KG1 (cell line): ENCODE measurements around the gene RPL3.

Source experiments
- DNase-seq: peaks from one replicate; lab custom pipeline; 2025; lab: John Stamatoyannopoulos, UW

Gene RPL3

GRCh38 chr22:39298241-39298987, 21.0 kb downstream of the RPL3 start:
- no peak for DNase-seq

GRCh38 chr22:39297490-39298240, 21.8 kb downstream of the RPL3 start:
- no peak for DNase-seq

GRCh38 chr22:39296981-39297489, 22.4 kb downstream of the RPL3 start:
- no peak for DNase-seq

GRCh38 chr22:39296535-39296934, 22.9 kb downstream of the RPL3 start:
- no peak for DNase-seq

- DNase-seq, result no peak
These were observed 24.6 kb downstream of the RPL3 start for GRCh38 chr22:39294571-39295468.

- DNase-seq, result no peak
These were observed 25.6 kb downstream of the RPL3 start for GRCh38 chr22:39293766-39294368.

GRCh38 chr22:39292561-39293074, 26.8 kb downstream of the RPL3 start:
- DNase-seq, result no peak

GRCh38 chr22:39292031-39292462, 27.4 kb downstream of the RPL3 start:
- no peak for DNase-seq

- DNase-seq, result no peak
These were observed 27.9 kb downstream of the RPL3 start for GRCh38 chr22:39291523-39291922.

- DNase-seq, result no peak
These were observed 28.7 kb downstream of the RPL3 start for GRCh38 chr22:39290724-39291161.

GRCh38 chr22:39289975-39290720, 29.3 kb downstream of the RPL3 start:
- no peak for DNase-seq

- DNase-seq, result no peak
These were observed 29.9 kb downstream of the RPL3 start for GRCh38 chr22:39289533-39289932.

GRCh38 chr22:39288135-39288898, 31.1 kb downstream of the RPL3 start:
- DNase-seq, result no peak

- peak; percentile 54 for DNase-seq
These were observed 32.2 kb downstream of the RPL3 start for GRCh38 chr22:39287076-39287725.

- no peak for DNase-seq
These were observed 34.4 kb downstream of the RPL3 start for GRCh38 chr22:39284983-39285382.

GRCh38 chr22:39284142-39284980, 35.1 kb downstream of the RPL3 start:
- no peak for DNase-seq

GRCh38 chr22:39283322-39284141, 35.9 kb downstream of the RPL3 start:
- no peak for DNase-seq
